Measurements from ENCODE around the gene LGI1. TPM values are rescaled to one million over a fixed set of nuclear protein-coding genes. Genes with fewer than 3 reads are reported as not detected.
A peak's percentile ranks its signal among the peaks of the same experiment; 100 is the strongest.

Gene LGI1
- total RNA-seq, 2 donors from 2014 or later, result 0.44 TPM; not detected in 1

DNA sequence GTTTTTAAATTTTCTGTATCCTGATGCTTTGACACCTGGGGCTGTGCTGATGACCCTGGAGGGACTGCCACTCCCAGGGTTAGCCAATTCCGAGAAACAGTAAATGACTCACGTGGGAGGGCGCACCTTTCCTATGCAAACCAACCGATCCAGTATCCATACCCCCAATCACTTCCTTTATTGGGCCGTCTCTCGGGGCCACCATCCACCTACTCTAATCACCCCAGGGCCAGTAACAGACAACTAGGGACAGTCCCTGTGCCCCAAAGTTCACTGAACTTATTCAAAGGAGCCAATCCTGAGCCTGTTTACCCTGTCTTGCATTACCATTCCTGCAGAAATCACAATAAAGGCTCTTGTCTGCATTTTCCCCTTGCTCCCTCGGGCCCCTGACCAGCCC is 6.6 kb upstream of the LGI1 start:
- no peak overlapping the region for H3K27ac ChIP-seq
- no peaks in the 10 kb centered on the region for H3K9me3 ChIP-seq
- H3K4me1 ChIP-seq, result peaks cover 0 to 10% of the 10 kb centered on the region in 2 donors
- DNase-seq (ENCODE audit: low spot score), result no peak
- TF ChIP-seq, protein P1, sequence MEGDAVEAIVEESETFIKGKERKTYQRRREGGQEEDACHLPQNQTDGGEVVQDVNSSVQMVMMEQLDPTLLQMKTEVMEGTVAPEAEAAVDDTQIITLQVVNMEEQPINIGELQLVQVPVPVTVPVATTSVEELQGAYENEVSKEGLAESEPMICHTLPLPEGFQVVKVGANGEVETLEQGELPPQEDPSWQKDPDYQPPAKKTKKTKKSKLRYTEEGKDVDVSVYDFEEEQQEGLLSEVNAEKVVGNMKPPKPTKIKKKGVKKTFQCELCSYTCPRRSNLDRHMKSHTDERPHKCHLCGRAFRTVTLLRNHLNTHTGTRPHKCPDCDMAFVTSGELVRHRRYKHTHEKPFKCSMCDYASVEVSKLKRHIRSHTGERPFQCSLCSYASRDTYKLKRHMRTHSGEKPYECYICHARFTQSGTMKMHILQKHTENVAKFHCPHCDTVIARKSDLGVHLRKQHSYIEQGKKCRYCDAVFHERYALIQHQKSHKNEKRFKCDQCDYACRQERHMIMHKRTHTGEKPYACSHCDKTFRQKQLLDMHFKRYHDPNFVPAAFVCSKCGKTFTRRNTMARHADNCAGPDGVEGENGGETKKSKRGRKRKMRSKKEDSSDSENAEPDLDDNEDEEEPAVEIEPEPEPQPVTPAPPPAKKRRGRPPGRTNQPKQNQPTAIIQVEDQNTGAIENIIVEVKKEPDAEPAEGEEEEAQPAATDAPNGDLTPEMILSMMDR (IDR thresholded peaks at IDR 0.05), result no peak
- H3K4me3 ChIP-seq, result no peak overlapping the region
- H3K27me3 ChIP-seq, result no peaks in the 10 kb centered on the region
- H3K36me3 ChIP-seq, result no peaks in the 10 kb centered on the region

DNA sequence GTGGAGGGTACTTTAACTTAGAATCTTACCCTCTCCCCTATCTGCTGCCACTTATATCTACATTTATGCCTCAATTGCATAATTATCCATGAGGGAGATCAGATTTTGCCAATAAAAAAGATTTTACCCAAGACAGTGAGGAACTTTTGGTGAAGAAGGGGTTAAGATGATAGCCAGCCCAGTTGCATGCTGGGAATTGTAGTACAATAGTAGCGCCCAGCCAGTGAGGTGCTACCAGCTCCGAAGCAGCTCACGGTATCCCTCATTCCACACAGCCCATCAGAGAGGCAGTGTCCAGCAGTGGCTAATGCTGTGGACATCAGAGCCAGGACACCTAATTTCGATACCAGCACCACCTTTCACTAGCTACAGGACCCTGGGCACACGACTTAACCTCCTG is 5.9 kb upstream of the LGI1 start:
- no peak for DNase-seq (ENCODE audit: low spot score)
- Histone ChIP-seq H3K27me3 (no peaks in the 10 kb centered on the region), H3K36me3 (no peaks in the 10 kb centered on the region), H3K4me1 (peaks cover 0 to 7% of the 10 kb centered on the region in 2 donors), H3K27ac (no peak overlapping the region), H3K9me3 (no peaks in the 10 kb centered on the region), H3K4me3 (peak overlapping the region in 1 of 2 donors; percentile 21)
- TF ChIP-seq, protein P1 (IDR thresholded peaks at IDR 0.05), result no peak

DNA sequence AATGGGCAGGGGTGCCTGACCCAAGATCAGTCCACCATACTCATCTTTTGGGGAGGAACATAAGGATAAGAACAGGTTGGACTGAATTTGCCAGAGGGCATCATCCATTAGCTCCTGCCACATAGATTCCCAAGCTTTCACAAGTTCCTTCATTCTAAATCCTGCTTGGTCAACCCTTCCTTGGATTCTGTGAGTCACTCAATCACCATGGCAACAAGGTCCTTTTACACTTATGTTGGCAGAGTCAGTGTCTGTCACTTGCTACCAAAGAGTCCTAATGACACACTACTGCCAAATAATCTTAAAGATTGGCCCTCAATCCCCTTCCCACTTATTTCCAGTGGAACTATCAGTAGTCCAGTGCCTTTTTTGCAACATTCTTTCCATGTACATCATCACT is 5.0 kb upstream of the LGI1 start:
- TF ChIP-seq, protein P1 (IDR thresholded peaks at IDR 0.05), result no peak

DNA sequence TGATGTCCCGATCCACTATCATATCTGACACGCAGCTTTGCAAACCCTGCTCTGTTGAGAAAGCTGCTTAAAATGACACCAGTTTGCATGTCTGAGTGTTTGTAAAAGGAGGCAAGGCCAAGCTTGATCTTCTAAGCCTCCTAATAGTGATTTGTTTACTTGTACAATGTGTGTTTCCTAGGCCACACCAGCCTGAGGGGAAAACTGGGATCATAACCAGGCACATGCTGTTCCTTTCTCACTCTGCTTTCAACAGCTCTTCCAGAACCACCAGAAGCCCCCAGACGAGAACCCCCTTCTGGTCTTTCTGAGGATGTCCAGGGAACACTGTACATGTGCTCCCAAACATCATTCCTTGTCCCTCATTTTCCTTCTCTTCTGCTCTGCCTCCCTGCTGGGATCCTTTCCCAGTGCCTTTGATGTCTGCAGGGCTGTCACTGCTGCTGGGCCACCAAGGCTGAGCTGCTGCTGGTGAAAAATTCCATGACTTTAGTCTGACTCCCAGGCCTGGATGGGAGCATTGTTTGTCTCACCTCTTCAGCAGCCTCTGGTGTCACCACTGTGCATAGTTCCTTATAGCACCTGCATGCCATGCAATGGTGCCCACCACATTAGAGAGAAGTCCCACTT is 4.0 kb upstream of the LGI1 start:
- no peak overlapping the region for H3K4me3 ChIP-seq
- no peak for DNase-seq (ENCODE audit: low spot score)
- no peaks in the 10 kb centered on the region for H3K36me3 ChIP-seq
- TF ChIP-seq, protein P1 (IDR thresholded peaks at IDR 0.05), result no peak
- H3K27ac ChIP-seq, result no peak overlapping the region
- H3K27me3 ChIP-seq, result no peaks in the 10 kb centered on the region
- H3K9me3 ChIP-seq, result no peaks in the 10 kb centered on the region
- H3K4me1 ChIP-seq, result peaks cover 0 to 13% of the 10 kb centered on the region in 2 donors

More for the DNA sequence above, 5.0 kb upstream of the LGI1 start:
- Histone ChIP-seq H3K4me1 (peaks cover 0 to 13% of the 10 kb centered on the region in 2 donors), H3K27ac (no peak overlapping the region), H3K27me3 (no peaks in the 10 kb centered on the region), H3K36me3 (no peaks in the 10 kb centered on the region), H3K4me3 (no peak overlapping the region), H3K9me3 (no peaks in the 10 kb centered on the region)
- no peak for DNase-seq (ENCODE audit: low spot score)

DNA sequence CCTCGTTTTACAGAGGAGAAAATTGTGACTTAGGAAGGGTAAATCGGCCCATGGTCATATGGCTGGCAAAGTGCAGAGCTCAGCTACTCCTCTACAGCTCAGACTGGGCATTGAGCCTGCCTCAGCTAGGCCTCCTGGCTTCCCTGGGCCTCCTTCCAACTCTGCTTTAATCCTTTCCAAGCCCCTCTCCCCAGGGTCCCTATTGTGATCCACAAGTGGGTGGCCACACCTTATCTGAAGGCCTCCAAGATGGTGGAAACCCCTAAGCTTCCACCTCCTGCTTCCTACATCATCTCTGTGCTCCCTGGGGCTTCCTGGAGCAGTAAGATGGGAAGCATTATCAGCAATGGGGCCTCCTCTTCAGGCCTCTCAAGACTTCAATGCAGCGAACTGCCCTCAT is 3.0 kb upstream of the LGI1 start:
- TF ChIP-seq, protein P1 (IDR thresholded peaks at IDR 0.05), result no peak
- Histone ChIP-seq H3K9me3 (no peaks in the 10 kb centered on the region), H3K27ac (no peak overlapping the region), H3K4me1 (peaks cover 0 to 13% of the 10 kb centered on the region in 2 donors), H3K27me3 (no peaks in the 10 kb centered on the region), H3K4me3 (no peak overlapping the region), H3K36me3 (no peaks in the 10 kb centered on the region)
- DNase-seq (ENCODE audit: low spot score), result no peak
